ENCODE data around the gene CYS1.

The CYS1 gene

DNA sequence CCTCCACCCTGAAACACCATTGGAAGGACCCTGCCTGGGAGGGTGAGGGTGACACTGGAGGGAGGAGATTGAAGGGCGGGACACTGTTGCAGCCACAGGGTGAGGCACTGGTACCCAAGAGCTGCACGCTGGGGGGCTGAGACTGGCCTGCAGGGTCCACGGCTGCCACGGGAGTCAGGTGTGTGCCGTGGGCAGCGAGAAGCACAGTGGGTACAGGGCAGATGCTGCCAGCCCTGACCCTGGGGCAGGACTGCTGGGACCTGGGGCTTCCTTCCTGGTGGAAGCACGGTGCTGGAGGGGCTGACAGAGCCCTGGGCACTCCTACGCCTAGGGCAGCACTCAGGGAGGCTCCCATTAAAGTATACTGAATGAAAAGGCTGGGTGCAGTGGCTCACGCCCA is 16.6 kb downstream of the CYS1 start:
- H3K79me2 ChIP-seq (ENCODE audit: insufficient read depth, low read depth): no peaks in the 10 kb centered on the region
- H3K27me3 ChIP-seq (ENCODE audit: insufficient read depth, low read depth): no peaks in the 10 kb centered on the region
- no peak overlapping the region for H2AFZ ChIP-seq (ENCODE audit: low read depth)
- no peaks in the 10 kb centered on the region for H4K20me1 ChIP-seq (ENCODE audit: insufficient read depth)
- no peak overlapping the region for H3K27ac ChIP-seq
- no peaks in the 10 kb centered on the region for H3K4me1 ChIP-seq (ENCODE audit: low read depth, poor library complexity, severe bottlenecking)
- no peak overlapping the region for H3K9ac ChIP-seq
- H3K4me3 ChIP-seq (IDR thresholded peaks at IDR 0.05; ENCODE audit: insufficient read depth, low read depth, low read length): no peak overlapping the region
- H3K4me2 ChIP-seq: no peak overlapping the region
- no peaks in the 10 kb centered on the region for H3K36me3 ChIP-seq (ENCODE audit: insufficient read depth)
- TF ChIP-seq, protein P1, sequence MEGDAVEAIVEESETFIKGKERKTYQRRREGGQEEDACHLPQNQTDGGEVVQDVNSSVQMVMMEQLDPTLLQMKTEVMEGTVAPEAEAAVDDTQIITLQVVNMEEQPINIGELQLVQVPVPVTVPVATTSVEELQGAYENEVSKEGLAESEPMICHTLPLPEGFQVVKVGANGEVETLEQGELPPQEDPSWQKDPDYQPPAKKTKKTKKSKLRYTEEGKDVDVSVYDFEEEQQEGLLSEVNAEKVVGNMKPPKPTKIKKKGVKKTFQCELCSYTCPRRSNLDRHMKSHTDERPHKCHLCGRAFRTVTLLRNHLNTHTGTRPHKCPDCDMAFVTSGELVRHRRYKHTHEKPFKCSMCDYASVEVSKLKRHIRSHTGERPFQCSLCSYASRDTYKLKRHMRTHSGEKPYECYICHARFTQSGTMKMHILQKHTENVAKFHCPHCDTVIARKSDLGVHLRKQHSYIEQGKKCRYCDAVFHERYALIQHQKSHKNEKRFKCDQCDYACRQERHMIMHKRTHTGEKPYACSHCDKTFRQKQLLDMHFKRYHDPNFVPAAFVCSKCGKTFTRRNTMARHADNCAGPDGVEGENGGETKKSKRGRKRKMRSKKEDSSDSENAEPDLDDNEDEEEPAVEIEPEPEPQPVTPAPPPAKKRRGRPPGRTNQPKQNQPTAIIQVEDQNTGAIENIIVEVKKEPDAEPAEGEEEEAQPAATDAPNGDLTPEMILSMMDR (conservative IDR thresholded peaks at IDR 0.05; ENCODE audit: low read depth, low read length): no peak

DNA sequence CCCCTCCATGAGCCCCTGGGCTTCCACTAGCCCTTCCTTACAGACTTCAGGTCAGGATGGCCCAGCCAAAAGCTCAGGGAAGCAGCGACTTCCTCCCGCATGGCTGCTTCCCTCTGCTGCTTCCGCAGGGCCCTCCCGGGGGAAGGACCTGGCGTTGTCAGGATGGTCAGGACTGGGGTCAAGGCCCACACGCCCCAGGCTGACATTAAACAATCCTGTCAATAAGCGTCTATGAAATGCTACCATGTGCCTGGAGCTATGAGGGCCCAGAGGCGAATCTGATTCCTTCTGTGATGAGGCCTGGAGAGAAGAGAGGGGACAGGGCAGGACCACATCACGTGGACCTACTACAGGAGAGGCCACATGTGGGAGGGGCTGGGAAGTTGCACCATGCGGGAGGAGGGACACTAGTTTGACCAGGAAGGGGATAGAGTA is 17.3 kb downstream of the CYS1 start:
- Histone ChIP-seq H3K9ac (no peak overlapping the region), H2AFZ (ENCODE audit: low read depth) (no peak overlapping the region), H4K20me1 (ENCODE audit: insufficient read depth) (no peaks in the 10 kb centered on the region), H3K79me2 (ENCODE audit: insufficient read depth, low read depth) (no peaks in the 10 kb centered on the region), H3K4me3 (IDR thresholded peaks at IDR 0.05; ENCODE audit: insufficient read depth, low read depth, low read length) (no peak overlapping the region), H3K36me3 (ENCODE audit: insufficient read depth) (no peaks in the 10 kb centered on the region), H3K4me2 (no peak overlapping the region), H3K4me1 (ENCODE audit: low read depth, poor library complexity, severe bottlenecking) (no peaks in the 10 kb centered on the region), H3K27ac (no peak overlapping the region), H3K27me3 (ENCODE audit: insufficient read depth, low read depth) (no peaks in the 10 kb centered on the region)
- TF ChIP-seq, protein P1 (conservative IDR thresholded peaks at IDR 0.05; ENCODE audit: low read depth, low read length): no peak

DNA sequence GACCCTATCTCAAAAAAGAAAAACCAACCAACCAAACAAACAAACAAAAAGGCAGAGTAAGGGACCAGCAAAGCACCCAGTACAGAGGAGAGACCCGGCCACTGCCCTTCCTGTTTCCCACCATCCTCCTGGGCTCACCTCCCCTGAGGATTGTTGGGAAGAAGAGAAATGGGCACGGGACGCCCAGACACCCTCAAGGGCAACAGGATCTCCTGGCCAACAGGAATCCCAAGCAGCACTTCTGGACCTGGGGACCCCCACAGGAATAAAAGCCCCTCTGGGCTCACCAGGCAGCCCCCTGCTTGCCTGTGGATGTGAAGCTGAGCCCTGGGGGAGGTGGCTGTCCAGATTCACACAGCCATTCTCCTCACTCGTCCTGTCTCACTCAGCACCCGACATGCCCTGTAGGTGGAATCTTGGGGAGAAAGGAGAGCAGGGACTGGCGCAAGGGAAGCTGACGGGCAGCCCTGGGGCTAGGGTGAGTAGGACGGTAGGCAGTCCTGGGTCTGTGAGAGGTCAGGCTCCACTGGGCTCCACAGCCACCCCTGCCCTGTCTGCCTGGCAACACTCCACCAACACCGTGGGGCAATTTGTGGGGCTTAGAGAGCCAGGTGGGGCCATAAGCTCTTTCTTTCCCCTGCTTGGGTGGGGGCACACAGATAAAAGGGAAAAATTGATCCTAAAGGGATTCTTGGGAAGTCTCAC is 18.8 kb downstream of the CYS1 start:
- no peaks in the 10 kb centered on the region for H3K4me1 ChIP-seq (ENCODE audit: low read depth, poor library complexity, severe bottlenecking)
- no peak overlapping the region for H3K27ac ChIP-seq
- H3K4me3 ChIP-seq (IDR thresholded peaks at IDR 0.05; ENCODE audit: insufficient read depth, low read depth, low read length): no peak overlapping the region
- H3K4me2 ChIP-seq: no peak overlapping the region
- H4K20me1 ChIP-seq (ENCODE audit: insufficient read depth): no peaks in the 10 kb centered on the region
- H2AFZ ChIP-seq (ENCODE audit: low read depth): no peak overlapping the region
- no peak overlapping the region for H3K9ac ChIP-seq
- H3K79me2 ChIP-seq (ENCODE audit: insufficient read depth, low read depth): no peaks in the 10 kb centered on the region
- H3K27me3 ChIP-seq (ENCODE audit: insufficient read depth, low read depth): no peaks in the 10 kb centered on the region
- TF ChIP-seq, protein P1 (conservative IDR thresholded peaks at IDR 0.05; ENCODE audit: low read depth, low read length): no peak
- H3K36me3 ChIP-seq (ENCODE audit: insufficient read depth): no peaks in the 10 kb centered on the region

DNA sequence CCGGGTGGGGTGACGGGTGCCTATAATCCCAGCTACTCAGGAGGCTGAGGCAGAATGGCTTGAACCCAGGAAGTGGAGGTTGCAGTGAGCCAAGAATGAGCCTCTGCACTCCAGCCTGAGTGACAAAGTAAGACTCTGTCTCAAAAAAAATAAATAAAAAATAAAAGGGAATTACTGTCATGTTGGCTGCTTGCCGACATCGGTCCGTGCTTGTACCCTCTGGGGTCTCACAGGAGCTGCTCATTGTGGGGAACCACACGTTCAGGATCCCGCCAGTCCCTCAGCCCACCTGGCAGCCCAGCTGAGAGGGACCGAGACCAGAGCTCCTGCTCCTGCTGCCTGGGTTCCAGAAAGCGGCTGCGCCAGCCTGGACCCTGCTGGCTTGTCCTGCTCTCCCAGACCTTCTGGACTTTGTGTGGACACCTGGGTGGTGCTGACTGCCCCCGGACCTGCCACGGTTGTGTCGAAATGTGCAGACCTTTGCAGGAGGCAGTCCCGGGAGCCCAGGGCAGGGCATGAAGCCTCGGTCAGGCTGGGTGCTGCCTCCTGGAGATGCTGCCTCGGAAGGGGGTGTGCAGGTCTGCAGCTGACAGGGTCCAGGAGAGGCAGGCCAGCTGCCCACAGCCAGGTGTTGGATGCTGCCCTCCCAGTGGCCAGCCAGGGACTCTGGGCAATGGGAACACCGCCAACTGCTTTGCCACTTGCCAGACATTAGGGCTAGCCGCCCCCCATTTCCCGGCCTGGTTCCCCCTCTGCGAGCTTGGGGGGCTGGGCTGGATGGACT is 20.5 kb downstream of the CYS1 start:
- Histone ChIP-seq H3K9ac (no peak overlapping the region), H2AFZ (ENCODE audit: low read depth) (no peak overlapping the region), H3K27ac (no peak overlapping the region), H3K79me2 (ENCODE audit: insufficient read depth, low read depth) (no peaks in the 10 kb centered on the region), H3K4me2 (no peak overlapping the region), H3K4me3 (IDR thresholded peaks at IDR 0.05; ENCODE audit: insufficient read depth, low read depth, low read length) (no peak overlapping the region), H3K4me1 (ENCODE audit: low read depth, poor library complexity, severe bottlenecking) (no peaks in the 10 kb centered on the region), H3K27me3 (ENCODE audit: insufficient read depth, low read depth) (no peaks in the 10 kb centered on the region), H4K20me1 (ENCODE audit: insufficient read depth) (no peaks in the 10 kb centered on the region), H3K36me3 (ENCODE audit: insufficient read depth) (no peaks in the 10 kb centered on the region)
- TF ChIP-seq, protein P1 (conservative IDR thresholded peaks at IDR 0.05; ENCODE audit: low read depth, low read length): no peak

Data from KMS-11 (cell line).